Heart right ventricle (tissue), 16 donors: Measurements from ENCODE around the gene CAMK2A. TPM values are rescaled to one million over a fixed set of nuclear protein-coding genes. Genes with fewer than 3 reads are reported as not detected.

Source experiments
- ATAC-seq, 8 donors: fragments of 200-7000 bp; cut with Tn5 transposase; one replicate each; pipeline ENCODE4 v1.9.1; 2020; ENCODE audit warnings: mild to moderate bottlenecking in 8 of 8, moderate library complexity in 8 of 8, moderate number of reproducible peaks in 1 of 8
- DNase-seq, 2 donors: peaks; one replicate each; pipeline ENCODE4 v3.0.0-alpha.2; 2020
- H3K27ac ChIP-seq, 10 donors: fragments of 200-600 bp; sonication (generic) in 2 of 10; one replicate each; pipeline versions ENCODE4 v1.5.0 to v1.8.0; 2020 to 2022; ENCODE audit warnings: mild to moderate bottlenecking in 3 of 10
- H3K27me3 ChIP-seq, 7 donors: fragments of 200-600 bp; one replicate each; pipeline ENCODE4 v1.8.0; 2021 to 2022; ENCODE audit warnings: mild to moderate bottlenecking in 2 of 7
- H3K36me3 ChIP-seq, 9 donors: fragments of 200-600 bp; sonication (generic) in 1 of 9; one replicate each; pipeline versions ENCODE4 v1.5.0 to v1.8.0; 2020 to 2022; ENCODE audit warnings: mild to moderate bottlenecking in 2 of 9
- H3K4me1 ChIP-seq, 9 donors: fragments of 200-600 bp; sonication (generic) in 1 of 9; one replicate each; pipeline versions ENCODE4 v1.5.0 to v1.8.0; 2020 to 2022; ENCODE audit warnings: mild to moderate bottlenecking in 4 of 9
- H3K4me3 ChIP-seq, 10 donors: fragments of 200-600 bp; sonication (generic) in 2 of 10; one replicate each; pipeline versions ENCODE4 v1.5.0 to v1.8.0; 2020 to 2022; ENCODE audit warnings: mild to moderate bottlenecking in 7 of 10, moderate library complexity in 2 of 10
- H3K9me3 ChIP-seq, 11 donors: fragments of 200-600 bp in 10 of 11; sonication (generic) in 2 of 11; one replicate each; pipeline versions ENCODE4 v1.5.0 to v1.8.0; 2013 to 2022; ENCODE audit warnings: mild to moderate bottlenecking in 2 of 11, control low read depth in 1 of 11, moderate library complexity in 1 of 11
- WGBS, 2 donors: extraction: QIAGEN DNeasy Blood & Tissue Kit; methylation state at CpG; one replicate each; pipeline ENCODE4 v1.1.7; 2013; ENCODE audit warnings: inconsistent platforms in 1 of 2; 5-methylcytosine and 5-hydroxymethylcytosine counted together
- intact Hi-C, 10 donors: fragments of 100-400 bp; cut with DNase I; formaldehyde crosslinking; loops; one replicate each; pipeline versions ENCODE4 v1.11.1 to v1.14.2; 2022
- polyA plus RNA-seq, 2 donors: library from polyadenylated mRNA; stranded (reverse); fragments of 200-250 nt; gene quantifications; one replicate each; pipeline ENCODE4 v1.2.3, GENCODE V29; 2013
- total RNA-seq, 10 donors: library from RNA; stranded (reverse); fragmentation: NEBNext Ultra II Directional in 3 of 10; extraction: Animal tissue kit (Norgen Biotek cat#: 25700) in 3 of 10; gene quantifications; one replicate each; pipeline versions ENCODE4 v1.2.1 to v1.2.4, GENCODE V29; 2021 to 2023
- TF ChIP-seq, protein P1 (sequence below), 9 donors: fragments of 200-600 bp; sonication (generic) in 2 of 9; IDR thresholded peaks; one replicate each; pipeline versions ENCODE4 v1.5.0 to v1.8.0; 2021 to 2022; ENCODE audit warnings: antibody characterized with exemption in 9 of 9, mild to moderate bottlenecking in 5 of 9, moderate library complexity in 1 of 9
- donor health status: Arrhythmogenic right ventricular cardiomyopathy.
- donor health status: ischemic (EF 13 %, LVEDD 7.1; RV severe dilation, severe dysfunction).
- donor health status: healthy with polysubstance abuse.
- donor health status: DM: no; HTN: yes; CAD: no.
- donor health status: DM: no; HTN: no; CAD: no.
- donor health status: ischemic (EF 25% LVEDD 6.9; RV normal size, moderate dysfunction).
- donor health status: ischemic (EF 25% LVEDD 5.7; RV mildly dilated, moderate dysfunction).
- donor health status: healthy.
- donor health status: DM: yes; HTN: yes; CAD: no.
- donor health status: Ischemic cardiomyopathy.
- donor health status: ischemic (EF 35%, LVEDD 5.7; RV mildly dilated, moderate dysfunction).
- donor health status: nonischemic (EF 11% LVEDD 7.7; RV severe dilation, severe dysfunction).
- donor health status: DM: yes; HTN: yes; CAD: no.
- donor health status: PGD.
- donor health status: ischemic (EF 29% LVEDD 5.4; RV normal size, mild dysfunction).
- donor health status: nonischemic (EF 23%, LVEDD 6.1; RV moderate dilation, normal function).

The CAMK2A gene
- total and polyA plus RNA-seq, 12 donors = 1.2 to 25.7 (median 17.9) TPM

DNA sequence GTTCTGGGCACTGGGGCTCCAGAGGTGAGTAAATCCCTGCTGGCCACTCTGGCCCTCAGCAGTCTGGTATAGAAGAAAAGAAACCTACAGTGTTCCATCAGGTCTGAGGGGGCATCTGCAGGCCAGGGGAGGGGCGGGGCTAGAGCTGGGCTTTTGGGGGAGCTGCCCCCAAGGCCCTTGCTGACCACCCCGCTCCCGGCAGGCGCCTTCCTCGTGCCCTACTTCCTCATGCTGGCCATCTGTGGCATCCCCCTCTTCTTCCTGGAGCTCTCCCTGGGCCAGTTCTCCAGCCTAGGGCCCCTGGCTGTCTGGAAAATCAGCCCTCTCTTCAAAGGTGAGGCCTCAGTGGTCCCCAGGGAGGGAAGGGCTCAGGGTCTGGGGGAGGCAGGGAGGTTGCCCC lies 93.1 kb downstream of the CAMK2A start:
- intact Hi-C loops = no loop called here
- 68 to 81% methylated on average over 5 of the region's 5 CpGs for WGBS, 2 donors

DNA sequence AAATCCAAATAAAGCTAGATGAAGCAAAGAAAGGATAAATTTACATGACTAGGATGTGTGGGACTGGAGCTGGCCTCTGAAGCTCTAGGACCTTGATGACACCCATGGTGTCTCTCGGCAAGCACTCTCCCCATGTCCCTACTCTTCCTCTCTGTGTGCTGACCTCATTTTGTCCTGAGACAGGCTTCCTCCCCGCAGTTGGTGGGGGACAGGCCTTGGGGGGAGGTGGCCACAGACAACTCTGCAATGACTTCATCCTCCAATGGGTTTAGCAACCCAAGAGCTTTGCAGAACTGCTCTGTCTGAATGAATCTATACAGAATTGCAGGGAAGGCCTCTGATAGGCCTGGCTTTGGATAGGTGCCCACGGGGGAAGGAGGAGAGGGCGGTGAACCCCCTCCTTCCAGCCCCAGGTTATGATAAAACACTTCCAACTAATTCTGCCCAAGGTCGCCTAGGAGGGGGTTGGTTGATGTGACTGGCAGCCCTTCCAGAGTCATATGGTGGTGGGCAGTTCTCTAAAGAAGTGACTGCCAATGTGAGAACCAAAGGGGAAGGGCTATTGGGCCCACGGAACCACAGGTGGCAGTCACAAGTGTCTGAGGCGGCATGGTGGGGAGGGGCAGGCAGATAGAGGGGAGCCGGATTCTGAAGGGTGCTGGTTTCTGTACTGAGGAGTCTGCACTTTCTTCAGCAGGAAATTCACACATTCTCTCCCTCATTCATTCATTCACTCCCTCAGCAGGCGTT lies 93.7 kb downstream of the CAMK2A start:
- Histone ChIP-seq H3K9me3 (no peaks in the 10 kb centered on the region), H3K27ac (no peak overlapping the region), H3K27me3 (peaks cover 0 to 12% (median 8%) of the 10 kb centered on the region in 7 donors), H3K4me1 (no peaks in the 10 kb centered on the region), H3K4me3 (no peak overlapping the region), H3K36me3 (no peaks in the 10 kb centered on the region)
- 88% methylated on average over 9 of the region's 9 CpGs for WGBS, 2 donors
- no peak for DNase-seq
- ATAC-seq = no peak
- intact Hi-C loops = no loop called here
- TF ChIP-seq, protein P1, sequence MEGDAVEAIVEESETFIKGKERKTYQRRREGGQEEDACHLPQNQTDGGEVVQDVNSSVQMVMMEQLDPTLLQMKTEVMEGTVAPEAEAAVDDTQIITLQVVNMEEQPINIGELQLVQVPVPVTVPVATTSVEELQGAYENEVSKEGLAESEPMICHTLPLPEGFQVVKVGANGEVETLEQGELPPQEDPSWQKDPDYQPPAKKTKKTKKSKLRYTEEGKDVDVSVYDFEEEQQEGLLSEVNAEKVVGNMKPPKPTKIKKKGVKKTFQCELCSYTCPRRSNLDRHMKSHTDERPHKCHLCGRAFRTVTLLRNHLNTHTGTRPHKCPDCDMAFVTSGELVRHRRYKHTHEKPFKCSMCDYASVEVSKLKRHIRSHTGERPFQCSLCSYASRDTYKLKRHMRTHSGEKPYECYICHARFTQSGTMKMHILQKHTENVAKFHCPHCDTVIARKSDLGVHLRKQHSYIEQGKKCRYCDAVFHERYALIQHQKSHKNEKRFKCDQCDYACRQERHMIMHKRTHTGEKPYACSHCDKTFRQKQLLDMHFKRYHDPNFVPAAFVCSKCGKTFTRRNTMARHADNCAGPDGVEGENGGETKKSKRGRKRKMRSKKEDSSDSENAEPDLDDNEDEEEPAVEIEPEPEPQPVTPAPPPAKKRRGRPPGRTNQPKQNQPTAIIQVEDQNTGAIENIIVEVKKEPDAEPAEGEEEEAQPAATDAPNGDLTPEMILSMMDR (IDR thresholded peaks at IDR 0.05) = no peak

More for the DNA sequence above, 93.1 kb downstream of the CAMK2A start:
- H3K4me3 ChIP-seq = no peak overlapping the region
- peaks cover 0 to 9% (median 5%) of the 10 kb centered on the region in 7 donors for H3K27me3 ChIP-seq
- no peaks in the 10 kb centered on the region for H3K36me3 ChIP-seq
- DNase-seq (no peak), ATAC-seq (no peak)
- no peaks in the 10 kb centered on the region for H3K4me1 ChIP-seq
- H3K9me3 ChIP-seq = no peaks in the 10 kb centered on the region
- H3K27ac ChIP-seq = no peak overlapping the region
- TF ChIP-seq, protein P1 (IDR thresholded peaks at IDR 0.05) = no peak

DNA sequence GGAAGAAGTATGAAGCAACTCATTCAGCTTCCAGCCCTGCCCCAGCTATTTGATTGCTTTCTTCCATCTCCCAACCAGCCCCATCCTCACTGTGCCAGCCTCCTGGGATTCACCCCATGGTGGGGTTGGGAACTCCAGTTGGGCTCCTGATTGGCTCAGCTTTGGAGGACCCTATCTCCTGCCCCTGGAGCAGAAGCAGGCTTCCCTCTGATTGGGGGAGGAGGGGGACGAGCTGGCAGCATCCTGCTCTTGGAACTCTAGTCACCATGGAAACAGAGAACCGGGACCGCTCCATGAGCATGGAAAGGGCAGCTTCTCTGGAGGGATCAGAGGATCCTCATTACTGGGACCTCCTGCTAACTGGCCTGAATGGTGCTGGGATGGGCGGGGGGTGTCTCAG lies 97.1 kb downstream of the CAMK2A start:
- WGBS, 2 donors = 77% methylated on average over 4 of the region's 4 CpGs
- H3K27me3 ChIP-seq = peaks cover 6 to 42% (median 37%) of the 10 kb centered on the region in 7 donors
- H3K9me3 ChIP-seq = no peaks in the 10 kb centered on the region
- H3K36me3 ChIP-seq = no peaks in the 10 kb centered on the region
- ATAC-seq = no peak
- DNase-seq = no peak
- H3K27ac ChIP-seq = no peak overlapping the region
- intact Hi-C loops = no loop called here
- no peak overlapping the region for H3K4me3 ChIP-seq
- peaks cover 0 to 9% (median 6%) of the 10 kb centered on the region in 9 donors for H3K4me1 ChIP-seq
- TF ChIP-seq, protein P1 (IDR thresholded peaks at IDR 0.05) = no peak

DNA sequence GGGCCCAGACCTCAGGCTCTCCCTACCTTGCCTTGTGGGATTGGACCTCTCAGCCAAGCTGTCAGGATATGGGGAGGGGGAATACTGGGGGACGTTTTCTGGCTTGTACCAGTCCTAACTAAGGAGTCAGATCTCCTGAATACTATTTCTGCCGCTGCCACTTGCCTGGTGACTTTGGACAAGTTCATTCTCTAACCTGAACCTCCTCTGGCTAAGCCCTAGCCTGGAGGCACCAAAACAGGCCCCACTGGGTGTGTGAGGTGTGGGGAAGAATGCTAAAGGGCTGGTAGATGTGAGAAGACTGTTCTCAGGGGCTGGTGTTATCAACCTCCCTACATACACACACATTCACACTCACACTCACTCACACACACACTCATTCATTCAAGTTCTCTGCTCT lies 98.6 kb downstream of the CAMK2A start:
- WGBS, 2 donors = 41 to 43% methylated on average over 2 of the region's 2 CpGs
- H3K27ac ChIP-seq = no peak overlapping the region
- no peaks in the 10 kb centered on the region for H3K36me3 ChIP-seq
- TF ChIP-seq, protein P1 (IDR thresholded peaks at IDR 0.05) = no peak
- peaks cover 6 to 42% (median 37%) of the 10 kb centered on the region in 7 donors for H3K27me3 ChIP-seq
- peaks cover 0 to 15% (median 6%) of the 10 kb centered on the region in 9 donors for H3K4me1 ChIP-seq
- DNase-seq (no peak), ATAC-seq (peak in 1 of 8 donors; percentile 13)
- no peaks in the 10 kb centered on the region for H3K9me3 ChIP-seq
- intact Hi-C loops = no loop called here
- no peak overlapping the region for H3K4me3 ChIP-seq
